ENCODE results near the gene EP400.
"Not testable (repeated sequence)": the region's sequence is repeated elsewhere in the genome, so short reads cannot be mapped to it uniquely, and the experiment has no call there.

EP400 gene

DNA sequence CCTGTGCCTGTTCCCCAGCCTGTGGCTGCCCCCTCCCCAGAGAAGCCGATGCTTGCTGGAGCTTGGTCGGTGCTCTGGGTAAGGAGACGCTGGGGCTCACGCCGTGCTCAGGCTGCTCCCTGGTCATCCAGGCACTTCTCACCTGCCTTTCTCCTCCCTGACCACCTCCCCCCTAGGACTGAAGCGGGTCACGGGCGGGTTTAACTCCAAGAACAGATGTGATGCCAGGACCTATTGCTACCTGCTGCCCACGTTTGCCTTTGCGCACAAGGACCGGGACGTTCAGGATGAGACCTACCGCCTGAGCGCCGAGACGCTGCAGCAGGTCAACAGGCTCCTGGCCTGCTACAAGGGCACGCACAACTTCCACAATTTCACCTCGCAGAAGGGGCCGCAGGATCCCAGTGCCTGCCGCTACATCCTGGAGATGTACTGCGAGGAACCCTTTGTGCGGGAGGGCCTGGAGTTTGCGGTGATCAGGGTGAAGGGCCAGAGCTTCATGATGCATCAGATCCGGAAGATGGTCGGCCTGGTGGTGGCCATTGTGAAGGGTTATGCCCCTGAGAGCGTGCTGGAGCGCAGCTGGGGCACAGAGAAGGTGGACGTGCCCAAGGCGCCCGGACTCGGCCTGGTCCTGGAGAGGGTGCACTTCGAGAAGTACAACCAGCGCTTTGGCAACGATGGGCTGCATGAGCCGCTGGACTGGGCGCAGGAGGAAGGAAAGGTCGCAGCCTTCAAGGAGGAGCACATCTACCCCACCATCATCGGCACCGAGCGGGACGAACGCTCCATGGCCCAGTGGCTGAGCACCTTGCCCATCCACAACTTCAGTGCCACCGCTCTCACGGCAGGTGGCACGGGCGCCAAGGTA lies 8.4 kb upstream of the EP400 start:
- Histone ChIP-seq H3K4me1 (ENCODE audit: control insufficient read depth, insufficient read depth, low read length) (no peaks in the 10 kb centered on the region), H3K4me3 (ENCODE audit: low read length) (no peak overlapping the region), H3K27me3 (ENCODE audit: control insufficient read depth, insufficient read depth, low read length) (no peaks in the 10 kb centered on the region), H3K9ac (ENCODE audit: low read length) (no peak overlapping the region), H3K36me3 (ENCODE audit: control insufficient read depth, insufficient read depth, low read length) (peaks cover 8% of the 10 kb centered on the region), H3K27ac (ENCODE audit: low read depth, low read length) (no peak overlapping the region)

- H3K4me1 ChIP-seq (ENCODE audit: control insufficient read depth, insufficient read depth, low read length) = no peaks in the 10 kb centered on the region
- H3K27ac ChIP-seq (ENCODE audit: low read depth, low read length) = no peak overlapping the region
- no peak overlapping the region for H3K9ac ChIP-seq (ENCODE audit: low read length)
- peaks cover 8% of the 10 kb centered on the region for H3K36me3 ChIP-seq (ENCODE audit: control insufficient read depth, insufficient read depth, low read length)
- no peaks in the 10 kb centered on the region for H3K27me3 ChIP-seq (ENCODE audit: control insufficient read depth, insufficient read depth, low read length)
- H3K4me3 ChIP-seq (ENCODE audit: low read length) = no peak overlapping the region
These were observed 7.8 kb upstream of the EP400 start for GRCh38 chr12:131941987-131942341.

DNA sequence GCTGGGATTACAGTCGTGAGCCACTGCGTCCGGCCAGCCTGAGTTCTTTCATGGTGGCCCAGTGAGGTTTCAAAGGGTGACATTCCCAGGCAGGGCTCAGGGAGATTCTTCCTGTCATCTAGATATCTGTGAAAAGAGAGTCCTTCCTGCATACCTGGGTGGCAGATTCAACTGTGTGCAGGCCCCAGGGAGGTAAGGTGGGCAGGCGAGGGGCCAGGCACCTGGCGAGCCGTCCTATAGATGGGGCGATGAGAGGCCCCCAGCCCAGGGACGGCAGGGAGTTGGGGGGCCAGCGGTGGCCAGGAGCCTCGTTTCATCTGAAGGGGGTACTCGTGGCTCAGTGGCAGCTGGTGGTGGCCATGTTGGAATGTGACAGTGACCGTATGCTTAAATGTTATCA lies 7.1 kb upstream of the EP400 start:
- Histone ChIP-seq H3K4me3 (ENCODE audit: low read length) (no peak overlapping the region), H3K36me3 (ENCODE audit: control insufficient read depth, insufficient read depth, low read length) (peaks cover 8% of the 10 kb centered on the region), H3K27me3 (ENCODE audit: control insufficient read depth, insufficient read depth, low read length) (no peaks in the 10 kb centered on the region), H3K9ac (ENCODE audit: low read length) (no peak overlapping the region), H3K27ac (ENCODE audit: low read depth, low read length) (no peak overlapping the region), H3K4me1 (ENCODE audit: control insufficient read depth, insufficient read depth, low read length) (no peaks in the 10 kb centered on the region)

DNA sequence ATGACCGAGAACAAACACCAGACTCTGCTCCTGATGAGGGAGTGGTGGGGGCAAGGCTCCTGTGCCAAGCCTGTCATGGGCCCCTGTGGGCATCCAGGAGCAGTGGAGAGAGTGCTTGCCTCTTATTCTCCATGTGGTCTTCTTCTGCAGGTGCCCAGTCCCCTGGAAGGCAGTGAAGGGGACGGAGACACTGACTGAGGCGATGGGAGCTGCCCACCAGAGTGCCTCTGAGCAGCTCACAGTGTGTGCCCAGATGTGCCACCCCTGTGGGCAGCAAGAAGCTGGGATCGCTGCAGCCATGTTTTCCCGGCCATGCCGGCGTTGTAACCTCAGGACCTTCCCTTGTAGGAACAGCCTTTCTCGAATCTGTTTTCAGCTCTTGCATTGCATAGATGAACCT lies 6.4 kb upstream of the EP400 start:
- peaks cover 8% of the 10 kb centered on the region for H3K36me3 ChIP-seq (ENCODE audit: control insufficient read depth, insufficient read depth, low read length)

DNA sequence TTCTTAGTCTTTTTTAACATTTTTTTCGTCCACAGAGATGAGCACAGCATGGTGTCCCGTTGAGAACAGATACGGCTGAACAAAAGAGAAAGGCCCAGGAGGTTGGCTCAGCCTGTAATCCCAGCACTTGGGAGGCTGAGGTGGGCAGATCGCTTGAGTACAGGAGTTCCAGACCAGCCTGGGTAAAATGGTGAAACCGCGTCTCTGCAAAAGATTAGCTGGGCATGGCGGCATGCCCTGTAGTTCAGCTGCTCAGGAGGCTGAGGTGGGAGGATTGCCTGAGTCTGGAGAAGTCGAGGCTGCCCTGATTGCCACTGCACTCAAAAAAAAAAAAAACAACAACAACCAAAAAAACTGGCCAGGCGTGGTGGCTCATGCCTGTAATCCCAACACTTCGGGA lies 5.9 kb upstream of the EP400 start:
- peaks cover 8% of the 10 kb centered on the region for H3K36me3 ChIP-seq (ENCODE audit: control insufficient read depth, insufficient read depth, low read length)
- H3K4me1 ChIP-seq (ENCODE audit: control insufficient read depth, insufficient read depth, low read length) = no peaks in the 10 kb centered on the region
- no peak overlapping the region for H3K4me3 ChIP-seq (ENCODE audit: low read length)
- H3K27ac ChIP-seq (ENCODE audit: low read depth, low read length) = no peak overlapping the region
- H3K27me3 ChIP-seq (ENCODE audit: control insufficient read depth, insufficient read depth, low read length) = no peaks in the 10 kb centered on the region
- no peak overlapping the region for H3K9ac ChIP-seq (ENCODE audit: low read length)

More for the DNA sequence above, 6.4 kb upstream of the EP400 start:
- Histone ChIP-seq H3K4me1 (ENCODE audit: control insufficient read depth, insufficient read depth, low read length) (no peaks in the 10 kb centered on the region), H3K4me3 (ENCODE audit: low read length) (no peak overlapping the region), H3K9ac (ENCODE audit: low read length) (no peak overlapping the region), H3K27ac (ENCODE audit: low read depth, low read length) (no peak overlapping the region), H3K27me3 (ENCODE audit: control insufficient read depth, insufficient read depth, low read length) (no peaks in the 10 kb centered on the region)

- Histone ChIP-seq H3K4me1 (ENCODE audit: control insufficient read depth, insufficient read depth, low read length) (no peaks in the 10 kb centered on the region), H3K36me3 (ENCODE audit: control insufficient read depth, insufficient read depth, low read length) (peaks cover 8% of the 10 kb centered on the region), H3K9ac (ENCODE audit: low read length) (no peak overlapping the region), H3K27me3 (ENCODE audit: control insufficient read depth, insufficient read depth, low read length) (no peaks in the 10 kb centered on the region), H3K27ac (ENCODE audit: low read depth, low read length) (no peak overlapping the region), H3K4me3 (ENCODE audit: low read length) (no peak overlapping the region)
These were observed 5.0 kb upstream of the EP400 start for GRCh38 chr12:131944601-131945251.

DNA sequence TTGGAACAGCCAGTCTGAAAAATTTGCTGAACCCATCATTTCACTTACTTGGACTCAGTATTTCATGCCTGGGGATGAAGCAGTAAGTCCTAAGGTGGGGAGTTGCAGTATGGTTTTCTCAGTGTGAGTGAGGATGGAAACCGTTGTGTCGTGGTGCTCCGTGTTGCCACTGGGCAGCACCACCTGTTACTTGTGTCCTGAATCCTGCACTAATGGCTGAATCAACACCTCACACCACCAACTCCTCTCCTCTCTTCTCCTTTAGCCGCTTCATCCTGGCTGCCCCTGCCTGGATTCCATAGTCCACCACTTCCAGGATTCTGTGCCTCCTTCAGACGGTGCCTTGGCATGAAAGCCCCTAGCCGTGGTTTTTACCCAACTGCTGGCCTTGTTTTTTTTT lies 3.0 kb upstream of the EP400 start:
- H3K27ac ChIP-seq (ENCODE audit: low read depth, low read length) = no peak overlapping the region
- no peak overlapping the region for H3K4me3 ChIP-seq (ENCODE audit: low read length)
- H3K36me3 ChIP-seq (ENCODE audit: control insufficient read depth, insufficient read depth, low read length) = peaks cover 4% of the 10 kb centered on the region
- H3K27me3 ChIP-seq (ENCODE audit: control insufficient read depth, insufficient read depth, low read length) = no peaks in the 10 kb centered on the region
- no peaks in the 10 kb centered on the region for H3K4me1 ChIP-seq (ENCODE audit: control insufficient read depth, insufficient read depth, low read length)
- H3K9ac ChIP-seq (ENCODE audit: low read length) = no peak overlapping the region

DNA sequence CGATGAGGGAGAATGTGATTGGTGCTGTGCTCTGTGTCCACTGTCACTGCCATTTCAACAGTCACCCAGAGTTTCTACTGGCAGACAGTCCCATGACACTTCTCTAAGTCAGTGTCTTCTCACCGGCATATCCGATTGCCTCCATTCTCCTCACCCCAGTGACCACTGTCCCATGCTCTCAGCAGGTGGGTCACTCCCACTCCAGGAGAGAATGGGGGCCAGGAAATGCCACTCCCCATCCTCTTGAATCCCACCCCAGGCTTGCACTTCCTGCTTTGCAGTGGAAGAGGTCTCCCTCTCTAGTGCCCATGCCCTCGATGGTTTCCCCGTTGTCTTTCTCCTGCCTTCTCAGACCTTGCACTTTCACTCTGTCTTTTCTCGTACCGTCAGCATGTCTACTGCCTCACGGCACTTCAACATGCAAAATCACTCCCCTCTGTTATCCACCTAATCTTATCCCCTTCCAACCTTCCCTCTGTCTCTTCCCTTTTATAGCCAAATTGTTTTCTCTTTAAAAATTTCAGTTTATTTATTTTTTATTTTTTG lies 2.2 kb upstream of the EP400 start:
- Histone ChIP-seq H3K27me3 (ENCODE audit: control insufficient read depth, insufficient read depth, low read length) (no peaks in the 10 kb centered on the region), H3K36me3 (ENCODE audit: control insufficient read depth, insufficient read depth, low read length) (no peaks in the 10 kb centered on the region), H3K4me1 (ENCODE audit: control insufficient read depth, insufficient read depth, low read length) (no peaks in the 10 kb centered on the region), H3K4me3 (ENCODE audit: low read length) (no peak overlapping the region), H3K27ac (ENCODE audit: low read depth, low read length) (no peak overlapping the region), H3K9ac (ENCODE audit: low read length) (no peak overlapping the region)

DNA sequence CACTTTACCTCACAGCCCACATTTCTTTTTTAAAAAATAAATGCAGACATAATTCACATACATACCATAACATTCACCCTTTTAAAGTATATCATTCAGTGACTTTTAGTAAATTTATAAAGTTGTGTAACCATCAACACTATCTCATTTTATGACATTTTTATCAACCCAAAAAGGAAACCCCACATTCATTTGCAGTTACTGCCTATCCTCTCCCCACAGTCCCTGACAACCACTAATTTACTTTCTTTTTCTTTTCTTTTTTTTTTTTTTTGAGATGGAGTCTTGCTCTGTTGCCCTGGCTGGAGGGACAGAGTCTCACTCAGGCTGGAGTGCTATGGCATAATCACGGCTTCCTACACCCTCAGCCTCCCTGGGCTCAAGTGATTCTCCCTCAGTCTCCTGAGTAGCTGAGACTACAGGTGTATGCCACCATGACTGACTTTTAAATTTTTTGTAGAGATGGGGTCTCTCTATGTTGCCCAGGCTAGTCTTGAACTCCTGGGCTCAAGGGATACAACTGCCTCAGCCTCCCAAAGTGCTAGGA lies 1.5 kb upstream of the EP400 start:
- Histone ChIP-seq H3K4me1 (ENCODE audit: control insufficient read depth, insufficient read depth, low read length) (no peaks in the 10 kb centered on the region), H3K27ac (ENCODE audit: low read depth, low read length) (no peak overlapping the region), H3K36me3 (ENCODE audit: control insufficient read depth, insufficient read depth, low read length) (no peaks in the 10 kb centered on the region), H3K4me3 (ENCODE audit: low read length) (no peak overlapping the region), H3K9ac (ENCODE audit: low read length) (no peak overlapping the region), H3K27me3 (ENCODE audit: control insufficient read depth, insufficient read depth, low read length) (no peaks in the 10 kb centered on the region)

GRCh38 chr12:131948713-131949430 lies 870 bp upstream of the EP400 start:
- H3K36me3 ChIP-seq (ENCODE audit: control insufficient read depth, insufficient read depth, low read length); H3K9ac ChIP-seq (ENCODE audit: low read length); H3K27me3 ChIP-seq (ENCODE audit: control insufficient read depth, insufficient read depth, low read length); H3K4me1 ChIP-seq (ENCODE audit: control insufficient read depth, insufficient read depth, low read length): not testable (repeated sequence)
- peak overlapping the region; percentile 66 for H3K27ac ChIP-seq (ENCODE audit: low read depth, low read length)
- peak overlapping the region; percentile 80 for H3K4me3 ChIP-seq (ENCODE audit: low read length)

- Histone ChIP-seq H3K9ac (ENCODE audit: low read length) (peak overlapping the region; percentile 83), H3K4me3 (ENCODE audit: low read length) (peak overlapping the region; percentile 93), H3K4me1 (ENCODE audit: control insufficient read depth, insufficient read depth, low read length) (no peaks in the 10 kb centered on the region), H3K27me3 (ENCODE audit: control insufficient read depth, insufficient read depth, low read length) (no peaks in the 10 kb centered on the region), H3K27ac (ENCODE audit: low read depth, low read length) (peak overlapping the region; percentile 79), H3K36me3 (ENCODE audit: control insufficient read depth, insufficient read depth, low read length) (no peaks in the 10 kb centered on the region)
These were observed 606 bp downstream of the EP400 start for GRCh38 chr12:131950182-131950913.

DNA sequence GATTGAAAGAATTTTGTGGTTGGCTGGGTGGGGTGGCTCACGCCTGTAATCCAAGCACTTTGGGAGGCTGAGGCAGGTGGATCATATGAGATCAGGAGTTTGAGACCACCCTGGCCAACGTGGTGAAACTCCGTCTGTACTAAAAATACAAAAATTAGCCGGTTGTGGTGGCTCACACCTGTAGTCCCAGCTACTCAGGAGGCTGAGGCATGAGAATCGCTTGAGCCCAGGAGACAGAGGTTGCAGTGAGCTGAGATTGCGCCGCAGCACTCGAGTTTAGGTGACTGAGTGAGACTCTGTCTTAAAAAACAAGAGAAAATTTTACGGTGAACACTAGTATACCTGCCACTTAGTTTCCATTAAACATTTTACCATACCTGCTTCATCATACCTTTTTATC lies 4.1 kb downstream of the EP400 start:
- H3K36me3 ChIP-seq (ENCODE audit: control insufficient read depth, insufficient read depth, low read length); H3K27me3 ChIP-seq (ENCODE audit: control insufficient read depth, insufficient read depth, low read length); H3K4me1 ChIP-seq (ENCODE audit: control insufficient read depth, insufficient read depth, low read length); H3K27ac ChIP-seq (ENCODE audit: low read depth, low read length); H3K9ac ChIP-seq (ENCODE audit: low read length); H3K4me3 ChIP-seq (ENCODE audit: low read length): not testable (repeated sequence)

Data from rectal smooth muscle tissue (tissue), 1 donor.